ENCODE measurements around the gene CCDC177. TPM values are rescaled to one million over a fixed set of nuclear protein-coding genes. Genes with fewer than 3 reads are reported as not detected.

The CCDC177 gene
- total RNA-seq, 1 experiment from 2014 or later, result not detected

DNA sequence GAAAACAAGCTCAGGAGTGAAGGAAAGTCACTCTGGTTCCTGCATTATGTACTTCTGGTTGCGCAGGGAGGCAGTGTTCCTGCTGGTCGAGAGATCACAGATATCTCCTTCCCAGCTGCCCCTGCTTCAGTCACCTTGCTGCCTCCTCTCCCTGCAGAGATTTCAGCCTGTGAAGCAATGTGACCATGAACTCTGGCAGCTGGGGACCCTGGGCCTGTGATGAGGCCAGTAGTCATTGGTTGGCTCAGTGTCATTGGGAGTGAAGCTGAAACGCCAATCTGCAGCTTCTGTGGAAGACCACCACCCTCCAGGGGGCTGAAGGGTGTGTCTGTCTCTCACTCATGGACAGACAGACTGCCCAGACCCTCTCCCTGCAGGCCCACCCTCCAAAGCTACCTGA is 45.1 kb downstream of the CCDC177 start:
- H3K27ac ChIP-seq, result no peak overlapping the region
- no peak for TF ChIP-seq EZH2 (IDR thresholded peaks at IDR 0.05; ENCODE audit: low read depth)
- TF ChIP-seq, protein P1, sequence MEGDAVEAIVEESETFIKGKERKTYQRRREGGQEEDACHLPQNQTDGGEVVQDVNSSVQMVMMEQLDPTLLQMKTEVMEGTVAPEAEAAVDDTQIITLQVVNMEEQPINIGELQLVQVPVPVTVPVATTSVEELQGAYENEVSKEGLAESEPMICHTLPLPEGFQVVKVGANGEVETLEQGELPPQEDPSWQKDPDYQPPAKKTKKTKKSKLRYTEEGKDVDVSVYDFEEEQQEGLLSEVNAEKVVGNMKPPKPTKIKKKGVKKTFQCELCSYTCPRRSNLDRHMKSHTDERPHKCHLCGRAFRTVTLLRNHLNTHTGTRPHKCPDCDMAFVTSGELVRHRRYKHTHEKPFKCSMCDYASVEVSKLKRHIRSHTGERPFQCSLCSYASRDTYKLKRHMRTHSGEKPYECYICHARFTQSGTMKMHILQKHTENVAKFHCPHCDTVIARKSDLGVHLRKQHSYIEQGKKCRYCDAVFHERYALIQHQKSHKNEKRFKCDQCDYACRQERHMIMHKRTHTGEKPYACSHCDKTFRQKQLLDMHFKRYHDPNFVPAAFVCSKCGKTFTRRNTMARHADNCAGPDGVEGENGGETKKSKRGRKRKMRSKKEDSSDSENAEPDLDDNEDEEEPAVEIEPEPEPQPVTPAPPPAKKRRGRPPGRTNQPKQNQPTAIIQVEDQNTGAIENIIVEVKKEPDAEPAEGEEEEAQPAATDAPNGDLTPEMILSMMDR (conservative IDR thresholded peaks at IDR 0.05), result no peak
- ChIA-PET CTCF (interaction anchor here (0.5 kb wide), 1 partner anchor 25 kb away, joined by 3 read pairs; no protein-coding TSS in a partner anchor), POLR2A (ENCODE audit: unreplicated experiment) (no interaction called here)
- no peak overlapping the region for H3K4me3 ChIP-seq
- H3K4me1 ChIP-seq (replicated peaks; ENCODE audit: insufficient read depth), result peaks cover 33% of the 10 kb centered on the region
- H3K9me3 ChIP-seq (ENCODE audit: insufficient read depth, low read depth), result no peaks in the 10 kb centered on the region
- no TSS peak for BruUV-seq (replicated peaks)
- no peak overlapping the region for H3K4me2 ChIP-seq
- H4K20me1 ChIP-seq (ENCODE audit: insufficient read depth), result no peaks in the 10 kb centered on the region
- peaks cover 23% of the 10 kb centered on the region for H3F3A ChIP-seq (ENCODE audit: insufficient read depth, low read depth)
- no peaks in the 10 kb centered on the region for H3K36me3 ChIP-seq (ENCODE audit: low read depth)
- H3K9me2 ChIP-seq (ENCODE audit: insufficient read depth), result no peaks in the 10 kb centered on the region
- intact Hi-C loops (cut with micrococcal nuclease; ENCODE audit: unreplicated experiment), result no loop called here
- no peaks in the 10 kb centered on the region for H3K79me2 ChIP-seq (ENCODE audit: low read depth)
- H3K27me3 ChIP-seq (ENCODE audit: insufficient read depth, low read depth), result peaks cover 17% of the 10 kb centered on the region; the same call in 1 of the 2 replicates
- no peak for DNase-seq
- H2AFZ ChIP-seq, result no peak overlapping the region

DNA sequence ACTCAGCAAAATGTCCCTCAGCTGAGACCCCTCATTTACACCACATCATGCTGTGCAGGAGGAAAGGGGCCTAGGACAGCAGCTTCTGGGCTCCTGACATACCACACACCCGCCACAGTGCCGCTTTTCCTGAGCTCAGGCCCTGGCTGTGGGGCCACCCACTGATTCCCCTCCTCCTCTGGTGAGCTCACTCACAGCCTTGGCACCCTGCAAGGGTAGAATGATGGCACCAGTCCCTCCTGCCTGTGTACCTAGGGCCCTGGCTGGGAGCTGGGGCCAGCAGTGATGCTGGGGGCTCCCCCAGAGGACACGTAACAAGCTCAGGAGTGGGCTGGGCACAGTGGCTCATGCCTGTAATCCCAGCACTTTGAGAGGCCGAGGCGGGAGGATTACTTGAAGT is 45.7 kb downstream of the CCDC177 start:
- H3K27me3 ChIP-seq (ENCODE audit: insufficient read depth, low read depth), result peaks cover 21% of the 10 kb centered on the region; the same call in 1 of the 2 replicates
- H3K9me2 ChIP-seq (ENCODE audit: insufficient read depth), result no peaks in the 10 kb centered on the region
- no peaks in the 10 kb centered on the region for H4K20me1 ChIP-seq (ENCODE audit: insufficient read depth)
- no peaks in the 10 kb centered on the region for H3K36me3 ChIP-seq (ENCODE audit: low read depth)
- H3K4me1 ChIP-seq (replicated peaks; ENCODE audit: insufficient read depth), result peaks cover 33% of the 10 kb centered on the region
- no peak overlapping the region for H3K4me2 ChIP-seq
- ChIA-PET CTCF (interaction anchor here (0.5 kb wide), 1 partner anchor 24 kb away, joined by 3 read pairs; no protein-coding TSS in a partner anchor), POLR2A (ENCODE audit: unreplicated experiment) (no interaction called here)
- H3K9me3 ChIP-seq (ENCODE audit: insufficient read depth, low read depth), result no peaks in the 10 kb centered on the region
- H3F3A ChIP-seq (ENCODE audit: insufficient read depth, low read depth), result peaks cover 23% of the 10 kb centered on the region
- H3K27ac ChIP-seq, result no peak overlapping the region
- no peak overlapping the region for H2AFZ ChIP-seq
- TF ChIP-seq, protein P1 (conservative IDR thresholded peaks at IDR 0.05), result no peak
- no peak for TF ChIP-seq EZH2 (IDR thresholded peaks at IDR 0.05; ENCODE audit: low read depth)
- intact Hi-C loops (cut with micrococcal nuclease; ENCODE audit: unreplicated experiment), result no loop called here
- H3K79me2 ChIP-seq (ENCODE audit: low read depth), result no peaks in the 10 kb centered on the region
- H3K4me3 ChIP-seq, result no peak overlapping the region
- BruUV-seq (replicated peaks), result no TSS peak
- DNase-seq, result no peak

GRCh38 chr14:69528143-69528542 is 46.5 kb downstream of the CCDC177 start:
- Histone ChIP-seq H3K27me3 (ENCODE audit: insufficient read depth, low read depth) (peaks cover 22% of the 10 kb centered on the region; the same call in 1 of the 2 replicates), H3K79me2 (ENCODE audit: low read depth) (no peaks in the 10 kb centered on the region), H3K36me3 (ENCODE audit: low read depth) (no peaks in the 10 kb centered on the region), H3K9me3 (ENCODE audit: insufficient read depth, low read depth) (no peaks in the 10 kb centered on the region), H2AFZ (no peak overlapping the region), H3K4me1 (replicated peaks; ENCODE audit: insufficient read depth) (peaks cover 28% of the 10 kb centered on the region), H3K4me2 (no peak overlapping the region), H4K20me1 (ENCODE audit: insufficient read depth) (no peaks in the 10 kb centered on the region), H3F3A (ENCODE audit: insufficient read depth, low read depth) (peaks cover 18% of the 10 kb centered on the region), H3K27ac (no peak overlapping the region), H3K9me2 (ENCODE audit: insufficient read depth) (no peaks in the 10 kb centered on the region), H3K4me3 (no peak overlapping the region)
- intact Hi-C loops (cut with micrococcal nuclease; ENCODE audit: unreplicated experiment), result no loop called here
- CTCF ChIA-PET, result no interaction called here
- DNase-seq, result no peak
- TF ChIP-seq EZH2 (IDR thresholded peaks at IDR 0.05; ENCODE audit: low read depth), result no peak
- TF ChIP-seq, protein P1 (conservative IDR thresholded peaks at IDR 0.05), result no peak
- BruUV-seq (replicated peaks), result no TSS peak
- POLR2A ChIA-PET (ENCODE audit: unreplicated experiment), result no interaction called here
